ENCODE data around the gene ARSK. TPM values are rescaled to one million over a fixed set of nuclear protein-coding genes. Genes with fewer than 3 reads are reported as not detected.

ARSK gene
- total and polyA plus RNA-seq, 10 of the 15 experiments (the other 5 are each of a cell fraction or from before 2014, with no cell fraction given): 1.6 to 9.5 (median 5.8) TPM

- TF ChIP-seq SKIL (IDR thresholded peaks at IDR 0.05; ENCODE audit: low read depth, poor library complexity, severe bottlenecking): peak; percentile 42
- TF ChIP-seq SMAD5 (IDR thresholded peaks at IDR 0.05; ENCODE audit: low read depth): peak; percentile 72; the same call in 1 of the 2 replicates
- peak; percentile 51; the same call in 1 of the 2 replicates for TF ChIP-seq SMARCA5 (IDR thresholded peaks at IDR 0.05)
- TF ChIP-seq CHD4 (IDR thresholded peaks at IDR 0.05): no peak
- TF ChIP-seq YY1 (IDR thresholded peaks at IDR 0.05; ENCODE audit: low read depth, low read length): no peak; the same call in none of the 2 replicates
- TF ChIP-seq SREBF1 (IDR thresholded peaks at IDR 0.05; ENCODE audit: low read length): peak; percentile 40; the same call in 1 of the 2 replicates
- TF ChIP-seq NKRF (conservative IDR thresholded peaks at IDR 0.05): peak; percentile 64
- no peak for TF ChIP-seq JUNB (IDR thresholded peaks at IDR 0.05)
- TF ChIP-seq MXI1 (IDR thresholded peaks at IDR 0.05; ENCODE audit: low read depth, low read length): peak; percentile 74
- no peak for TF ChIP-seq ESRRA (IDR thresholded peaks at IDR 0.05; ENCODE audit: low read length)
- TF ChIP-seq CHD2 (IDR thresholded peaks at IDR 0.05; ENCODE audit: borderline replicate concordance, low read depth, low read length): peak; percentile 81; the same call in 1 of the 2 replicates
- no peak; the same call in 1 of the 2 replicates for TF ChIP-seq ZNF207 (IDR thresholded peaks at IDR 0.05; ENCODE audit: borderline replicate concordance)
- TF ChIP-seq POLR2A (IDR thresholded peaks at IDR 0.05; ENCODE audit: low read depth, low read length): peak; percentile 91
- TF ChIP-seq PKNOX1 (IDR thresholded peaks at IDR 0.05): peak; percentile 97
- peak; percentile 52; the same call in 1 of the 2 replicates for TF ChIP-seq CEBPZ (IDR thresholded peaks at IDR 0.05; ENCODE audit: low read depth, low read length)
- TF ChIP-seq RBBP5 (conservative IDR thresholded peaks at IDR 0.05): no peak
- TF ChIP-seq ATF3 (IDR thresholded peaks at IDR 0.05; ENCODE audit: borderline replicate concordance, extremely low read depth, low read depth, low read length): peak; percentile 56; the same call in 1 of the 2 replicates
- TF ChIP-seq USF1 (IDR thresholded peaks at IDR 0.05; ENCODE audit: borderline replicate concordance, extremely low read length, insufficient read depth, low read depth, low read length): peak; percentile 88
Observed at GRCh38 chr5:95554647-95555548, at the start of gene ARSK, which contains the start of gene SKIC3 (continued).

All from GM12878 (cell line).